Mucosa of rectum (tissue), 2 donors: ENCODE measurements around the gene PHF21A.

ENCODE experiments used
- H3K27ac ChIP-seq, 2 donors: one replicate each; pipeline ENCODE4 v1.7.0; 2013; ENCODE audit warnings: inconsistent platforms in 2 of 2, low read depth in 2 of 2, low read length in 2 of 2
- H3K27me3 ChIP-seq, 2 donors: one replicate each; pipeline ENCODE4 v1.7.0; 2013; ENCODE audit warnings: low read length in 2 of 2; ENCODE audit not compliant: control insufficient read depth in 2 of 2, insufficient read depth in 2 of 2
- H3K36me3 ChIP-seq, 2 donors: one replicate each; pipeline ENCODE4 v1.7.0; 2013; ENCODE audit warnings: low read length in 2 of 2; ENCODE audit not compliant: control insufficient read depth in 2 of 2, insufficient read depth in 2 of 2
- H3K4me1 ChIP-seq, 2 donors: one replicate each; pipeline ENCODE4 v1.7.0; 2013; ENCODE audit warnings: low read length in 2 of 2, mild to moderate bottlenecking in 1 of 2; ENCODE audit not compliant: control insufficient read depth in 2 of 2, insufficient read depth in 2 of 2
- H3K4me3 ChIP-seq, 2 donors: one replicate each; pipeline ENCODE4 v1.7.0; 2013; ENCODE audit warnings: low read length in 2 of 2
- H3K9ac ChIP-seq, 2 donors: one replicate each; pipeline ENCODE4 v1.7.0; 2013; ENCODE audit warnings: low read length in 2 of 2, low read depth in 1 of 2, mild to moderate bottlenecking in 1 of 2
- H3K9me3 ChIP-seq, 2 donors: one replicate each; pipeline ENCODE4 v1.7.0; 2013; ENCODE audit warnings: low read length in 2 of 2; ENCODE audit not compliant: control insufficient read depth in 2 of 2
- donor health status: healthy.
- donor health status: Normal muscosa, but diverticular disease.

Gene PHF21A

DNA sequence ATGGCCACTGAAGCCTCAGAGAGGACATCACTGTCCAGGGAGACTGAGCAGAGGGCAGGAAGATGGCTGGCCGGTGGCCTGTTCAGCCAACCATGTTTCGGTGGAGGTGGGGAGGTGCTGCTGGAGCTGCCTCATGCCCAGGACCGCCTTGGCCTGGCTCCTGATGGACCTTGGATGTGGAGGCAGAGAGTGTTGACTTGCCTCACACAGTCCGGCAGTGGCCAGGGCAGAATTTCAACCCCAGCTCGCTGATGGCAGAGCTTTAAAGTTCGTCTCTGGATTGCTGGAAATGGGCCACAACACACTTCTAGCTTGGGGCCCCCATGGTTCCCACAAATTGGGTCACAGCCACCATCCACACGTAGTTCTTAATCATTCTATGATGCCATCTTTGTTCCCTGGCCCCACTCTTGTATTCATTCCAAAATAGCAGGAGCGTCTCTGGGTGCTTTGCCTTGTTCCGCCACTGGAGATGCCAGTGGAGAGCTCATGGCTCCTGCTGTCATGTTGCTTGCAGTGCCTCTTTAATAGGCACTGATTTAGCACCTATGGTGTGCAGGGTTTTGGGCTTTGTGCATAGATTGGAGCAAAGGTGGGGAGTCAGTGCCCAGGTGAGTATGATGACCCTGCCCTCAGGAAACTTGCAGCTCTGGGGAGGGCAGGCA, 230.2 kb downstream of the PHF21A start:
- no peaks in the 10 kb centered on the region for H3K9me3 ChIP-seq
- no peaks in the 10 kb centered on the region for H3K36me3 ChIP-seq
- no peaks in the 10 kb centered on the region for H3K4me1 ChIP-seq
- H3K27me3 ChIP-seq, result no peaks in the 10 kb centered on the region
- no peak overlapping the region for H3K4me3 ChIP-seq
- H3K27ac ChIP-seq, result no peak overlapping the region
- no peak overlapping the region for H3K9ac ChIP-seq

DNA sequence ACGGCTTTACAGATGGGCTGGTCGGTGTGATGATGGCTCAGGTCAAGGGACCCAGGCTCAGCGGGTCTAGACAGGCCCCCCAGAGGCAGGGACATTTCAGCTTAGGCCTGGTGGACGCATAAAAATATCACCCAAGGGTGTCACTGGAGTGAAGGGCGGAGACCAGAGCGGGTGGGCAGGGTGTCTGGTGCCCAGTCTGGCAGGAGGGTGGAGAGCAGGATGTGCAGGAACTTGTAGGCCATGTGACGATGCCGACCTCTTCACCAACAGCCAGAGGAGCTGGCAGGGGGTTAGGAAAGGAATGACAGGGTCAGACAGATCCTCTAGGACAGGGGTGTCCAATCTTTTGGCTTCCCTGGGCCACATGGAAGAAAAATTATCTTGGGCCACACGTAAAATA, 231.3 kb downstream of the PHF21A start:
- Histone ChIP-seq H3K36me3 (no peaks in the 10 kb centered on the region), H3K27ac (no peak overlapping the region), H3K9ac (no peak overlapping the region), H3K4me3 (no peak overlapping the region), H3K27me3 (no peaks in the 10 kb centered on the region), H3K4me1 (peaks cover 0 to 2% of the 10 kb centered on the region in 2 donors), H3K9me3 (no peaks in the 10 kb centered on the region)

DNA sequence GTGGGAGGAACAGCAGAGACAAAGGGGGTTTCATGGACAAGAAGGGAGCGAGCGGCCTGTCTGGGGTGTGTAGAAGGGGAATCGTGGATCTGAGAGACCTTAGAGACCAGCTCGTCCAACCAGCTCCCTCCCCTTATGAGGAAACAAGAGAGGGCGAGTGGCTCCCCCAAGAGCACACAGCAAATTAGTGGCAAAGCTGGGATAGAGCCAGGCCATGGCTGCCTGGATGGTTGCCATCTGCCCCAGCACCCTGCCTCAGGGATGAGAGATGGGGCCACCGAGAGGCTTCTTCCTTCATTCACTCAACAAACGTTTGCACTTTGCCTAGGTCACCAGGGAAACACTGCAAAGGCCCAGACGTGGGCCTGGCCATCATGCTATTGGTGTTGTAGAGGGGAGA, 231.7 kb downstream of the PHF21A start:
- Histone ChIP-seq H3K9ac (no peak overlapping the region), H3K9me3 (no peaks in the 10 kb centered on the region), H3K27ac (no peak overlapping the region)

DNA sequence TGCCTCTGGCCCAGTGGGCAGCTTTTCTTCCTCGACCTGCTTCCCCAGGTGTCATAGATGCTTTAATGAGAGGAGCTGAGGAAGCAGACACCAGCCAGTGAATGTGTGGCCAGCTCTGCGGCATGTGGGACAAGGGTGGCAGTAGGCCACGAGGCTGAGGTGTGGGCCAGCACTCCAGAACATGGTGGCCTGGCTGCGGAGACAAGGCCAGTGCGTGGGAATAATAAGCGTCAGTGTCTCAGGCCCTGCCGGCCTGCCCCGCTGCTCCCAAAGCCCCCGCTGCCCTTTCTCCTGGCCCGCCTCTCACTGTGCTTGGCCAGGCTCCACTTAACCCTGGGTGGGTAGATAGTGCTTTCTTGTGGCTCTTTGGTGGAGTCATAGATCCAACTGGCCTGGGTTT, 233.7 kb downstream of the PHF21A start:
- H3K27ac ChIP-seq, result no peak overlapping the region
- no peaks in the 10 kb centered on the region for H3K9me3 ChIP-seq
- H3K4me1 ChIP-seq, result peaks cover 0 to 3% of the 10 kb centered on the region in 2 donors
- no peak overlapping the region for H3K9ac ChIP-seq
- no peak overlapping the region for H3K4me3 ChIP-seq
- H3K36me3 ChIP-seq, result peaks cover 0 to 2% of the 10 kb centered on the region in 2 donors
- no peaks in the 10 kb centered on the region for H3K27me3 ChIP-seq

More for the DNA sequence above, 231.7 kb downstream of the PHF21A start:
- Histone ChIP-seq H3K36me3 (no peaks in the 10 kb centered on the region), H3K27me3 (no peaks in the 10 kb centered on the region), H3K4me3 (no peak overlapping the region), H3K4me1 (peaks cover 0 to 3% of the 10 kb centered on the region in 2 donors)

DNA sequence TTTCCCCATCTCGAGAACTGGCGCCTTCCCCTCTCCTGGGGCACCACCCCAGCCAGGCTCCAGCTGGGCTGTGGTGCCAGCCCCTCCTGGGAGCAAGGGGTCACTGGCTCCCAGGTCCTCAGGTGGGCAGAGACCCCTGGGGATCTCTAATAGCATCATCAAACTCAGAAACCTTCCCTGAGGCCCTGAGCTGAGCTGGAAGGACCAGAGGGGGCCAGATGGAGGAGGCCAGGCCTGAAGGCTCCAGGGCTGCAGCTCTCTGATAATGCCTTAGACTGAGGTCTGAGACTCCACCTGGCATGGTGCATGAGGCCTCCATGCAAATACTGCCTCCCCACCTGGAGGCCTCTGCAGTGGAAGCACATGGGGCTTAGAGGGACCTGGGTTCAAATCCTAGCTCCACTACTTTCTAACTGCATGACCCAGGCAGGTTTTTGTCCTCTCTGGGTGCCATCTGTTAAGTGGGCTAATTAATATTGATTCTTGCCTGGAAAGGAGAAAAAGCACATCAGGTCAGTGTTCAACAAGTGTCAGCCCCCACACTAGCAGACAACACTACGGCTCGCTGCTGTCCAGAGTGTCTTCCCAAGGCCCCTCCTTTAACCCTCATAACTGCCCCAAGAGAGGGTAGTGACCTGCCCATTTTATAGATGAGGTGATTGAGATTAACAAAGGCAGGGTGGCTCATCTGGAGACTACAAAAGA, 234.3 kb downstream of the PHF21A start:
- Histone ChIP-seq H3K27ac (no peak overlapping the region), H3K4me1 (peaks cover 0 to 3% of the 10 kb centered on the region in 2 donors), H3K4me3 (no peak overlapping the region), H3K27me3 (no peaks in the 10 kb centered on the region), H3K9me3 (no peaks in the 10 kb centered on the region), H3K36me3 (peaks cover 2 to 7% of the 10 kb centered on the region in 2 donors), H3K9ac (no peak overlapping the region)

DNA sequence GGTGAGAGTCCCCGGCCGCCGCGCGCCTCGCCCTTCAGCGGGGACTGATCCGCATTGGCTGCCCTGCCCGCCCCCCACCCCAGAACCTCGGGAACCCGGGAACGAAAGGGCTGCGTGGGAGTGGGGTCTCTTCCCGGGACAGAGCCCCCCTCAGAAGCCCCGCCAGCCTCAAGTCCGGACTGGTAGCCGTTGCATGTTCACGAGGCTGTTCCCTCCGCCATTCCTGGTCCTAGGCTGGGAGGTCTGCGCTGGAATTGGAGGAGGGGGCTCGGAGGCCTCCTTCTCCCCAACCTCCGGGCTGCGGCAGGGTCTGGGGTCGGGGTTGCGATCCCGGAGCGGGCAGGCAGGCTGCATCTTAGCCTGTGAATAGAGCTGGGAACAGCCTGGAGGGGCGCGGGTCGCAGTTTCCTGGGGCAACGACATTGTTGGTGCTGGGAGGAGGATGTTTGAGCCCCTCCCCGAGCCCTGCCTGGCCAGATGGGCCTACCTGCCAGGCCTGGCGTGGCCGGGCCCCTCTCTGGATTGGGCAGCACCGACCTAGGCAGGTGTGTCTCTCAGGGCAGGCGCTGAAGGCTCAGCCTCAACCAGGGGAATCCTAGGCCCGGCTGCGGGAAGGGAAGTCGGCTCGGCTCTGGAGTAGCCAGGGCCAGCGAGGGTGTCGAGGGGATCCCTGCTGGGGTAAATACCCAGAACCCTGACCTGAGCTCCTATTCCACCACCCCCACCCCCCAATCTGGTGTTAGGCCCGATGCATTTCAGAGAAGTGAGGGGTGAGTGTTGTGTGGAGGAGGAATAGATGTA, 235.1 kb downstream of the PHF21A start:
- Histone ChIP-seq H3K27me3 (no peaks in the 10 kb centered on the region), H3K27ac (no peak overlapping the region), H3K9me3 (no peaks in the 10 kb centered on the region), H3K4me3 (peak overlapping the region; percentile 37 to 53), H3K9ac (no peak overlapping the region), H3K36me3 (peaks cover 11 to 16% of the 10 kb centered on the region in 2 donors), H3K4me1 (peaks cover 0 to 3% of the 10 kb centered on the region in 2 donors)

DNA sequence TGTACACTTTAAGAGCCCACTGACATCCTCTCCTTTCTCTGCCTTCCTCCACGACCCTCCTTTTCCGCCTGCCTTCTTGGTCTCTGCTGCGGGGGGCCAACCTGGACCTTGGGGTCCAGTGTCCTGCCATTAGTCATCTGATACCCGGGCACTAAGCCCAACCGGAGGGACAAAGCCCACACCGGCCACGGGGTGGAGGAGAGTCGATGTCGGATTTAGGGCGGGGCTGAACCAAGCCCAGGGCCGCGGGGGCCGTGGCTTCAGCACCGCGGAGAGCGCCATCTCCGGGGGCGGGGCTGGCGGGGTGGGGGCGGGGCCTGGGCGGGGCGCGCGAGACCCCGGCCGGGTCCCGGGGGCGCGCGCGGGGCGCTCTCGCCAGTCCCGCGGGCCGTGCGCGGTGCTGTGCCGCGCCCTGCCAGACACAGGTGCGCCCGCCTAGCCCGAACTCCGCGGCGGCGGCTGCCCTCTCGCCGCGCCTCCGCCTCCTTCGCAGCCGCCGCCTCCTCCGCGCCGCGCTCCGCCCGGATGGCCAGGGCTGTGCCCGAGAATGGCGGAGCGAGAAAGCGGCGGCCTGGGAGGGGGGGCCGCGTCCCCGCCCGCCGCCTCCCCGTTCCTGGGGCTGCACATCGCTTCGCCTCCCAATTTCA, 235.9 kb downstream of the PHF21A start, which contains the start of gene MAPK8IP1:
Gene MAPK8IP1, plus strand, starts transcription at position 378 of the 647 bp plus-strand sequence. Its CDS starts 170 bp downstream, at position 548.
- Histone ChIP-seq H3K4me1 (peaks cover 0 to 3% of the 10 kb centered on the region in 2 donors), H3K27ac (no peak within 1 kb of the TSS), H3K9ac (no peak within 1 kb of the TSS), H3K9me3 (no peaks in the 10 kb centered on the region), H3K36me3 (peaks cover 16 to 23% of the 10 kb centered on the region in 2 donors), H3K4me3 (peak within 1 kb of the TSS; percentile 48 to 53), H3K27me3 (no peaks in the 10 kb centered on the region)

DNA sequence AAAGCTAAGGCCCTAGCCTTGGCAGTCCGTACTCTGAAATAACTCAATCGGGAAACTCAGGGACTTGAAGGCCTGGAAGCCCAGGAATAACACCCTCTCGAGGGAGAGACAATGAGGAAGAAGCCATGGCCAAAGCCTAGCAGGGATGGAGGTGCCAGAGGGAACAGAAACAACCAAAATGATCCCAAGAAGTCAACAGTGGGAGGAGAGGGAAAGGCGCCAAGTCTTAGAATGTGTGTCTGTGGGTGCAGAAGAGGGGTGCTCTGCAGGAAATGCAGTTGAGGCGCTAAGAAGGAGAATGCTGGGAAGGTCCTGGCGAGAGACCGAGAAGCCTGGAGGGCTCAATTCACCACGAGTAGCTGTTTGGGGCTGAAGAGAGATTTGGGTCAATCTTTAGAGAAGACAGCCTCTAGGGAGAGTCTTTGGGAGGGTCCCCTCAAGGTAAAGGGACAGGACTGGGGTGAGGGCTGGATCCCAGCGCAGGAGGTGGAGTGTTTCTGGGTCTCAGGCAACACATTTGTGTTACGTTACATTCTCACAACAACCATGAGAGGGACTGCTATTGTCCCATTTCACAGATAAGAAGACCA, 236.6 kb downstream of the PHF21A start:
- H3K27me3 ChIP-seq, result no peaks in the 10 kb centered on the region
- no peaks in the 10 kb centered on the region for H3K9me3 ChIP-seq
- H3K4me3 ChIP-seq, result peak overlapping the region; percentile 34 to 48
- no peak overlapping the region for H3K27ac ChIP-seq
- no peak overlapping the region for H3K9ac ChIP-seq
- H3K4me1 ChIP-seq, result peaks cover 0 to 3% of the 10 kb centered on the region in 2 donors
- peaks cover 16 to 30% of the 10 kb centered on the region in 2 donors for H3K36me3 ChIP-seq
